ENCODE measurements around the gene SKOR2.
"Not testable (repeated sequence)": the region's sequence is repeated elsewhere in the genome, so short reads cannot be mapped to it uniquely, and the experiment has no call there.

- TF ChIP-seq, protein P1, sequence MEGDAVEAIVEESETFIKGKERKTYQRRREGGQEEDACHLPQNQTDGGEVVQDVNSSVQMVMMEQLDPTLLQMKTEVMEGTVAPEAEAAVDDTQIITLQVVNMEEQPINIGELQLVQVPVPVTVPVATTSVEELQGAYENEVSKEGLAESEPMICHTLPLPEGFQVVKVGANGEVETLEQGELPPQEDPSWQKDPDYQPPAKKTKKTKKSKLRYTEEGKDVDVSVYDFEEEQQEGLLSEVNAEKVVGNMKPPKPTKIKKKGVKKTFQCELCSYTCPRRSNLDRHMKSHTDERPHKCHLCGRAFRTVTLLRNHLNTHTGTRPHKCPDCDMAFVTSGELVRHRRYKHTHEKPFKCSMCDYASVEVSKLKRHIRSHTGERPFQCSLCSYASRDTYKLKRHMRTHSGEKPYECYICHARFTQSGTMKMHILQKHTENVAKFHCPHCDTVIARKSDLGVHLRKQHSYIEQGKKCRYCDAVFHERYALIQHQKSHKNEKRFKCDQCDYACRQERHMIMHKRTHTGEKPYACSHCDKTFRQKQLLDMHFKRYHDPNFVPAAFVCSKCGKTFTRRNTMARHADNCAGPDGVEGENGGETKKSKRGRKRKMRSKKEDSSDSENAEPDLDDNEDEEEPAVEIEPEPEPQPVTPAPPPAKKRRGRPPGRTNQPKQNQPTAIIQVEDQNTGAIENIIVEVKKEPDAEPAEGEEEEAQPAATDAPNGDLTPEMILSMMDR (conservative IDR thresholded peaks at IDR 0.05; ENCODE audit: low read length), result not testable (repeated sequence)
- not testable (repeated sequence) for TF ChIP-seq EZH2phosphoT487 (IDR thresholded peaks at IDR 0.05; ENCODE audit: borderline replicate concordance)
These were observed 69.3 kb downstream of the SKOR2 start for GRCh38 chr18:47182156-47182555.

Data from Loucy (cell line).